Measurements from ENCODE around the gene PAPPA. TPM values are rescaled to one million over a fixed set of nuclear protein-coding genes. Genes with fewer than 3 reads are reported as not detected.

The PAPPA gene
- total RNA-seq, 4 donors from 2014 or later = 2.1 to 5.0 (median 3.7) TPM

- H3K36me3 ChIP-seq = no peaks in the 10 kb centered on the region
- no peak overlapping the region for H3K4me3 ChIP-seq
- H3K9me3 ChIP-seq = no peaks in the 10 kb centered on the region
- no peaks in the 10 kb centered on the region for H3K4me1 ChIP-seq
- intact Hi-C loops (cut with DNase I) = no loop called here
- DNase-seq (ENCODE audit: extremely low spot score) = no peak
- H3K27me3 ChIP-seq = no peaks in the 10 kb centered on the region
- WGBS = 84% methylated on average over 9 of the region's 11 CpGs
- TF ChIP-seq EP300 (IDR thresholded peaks at IDR 0.05) (no peak), CTCF (IDR thresholded peaks at IDR 0.05) (no peak), POLR2AphosphoS5 (IDR thresholded peaks at IDR 0.05) (no peak), POLR2A (IDR thresholded peaks at IDR 0.05; ENCODE audit: low read depth) (no peak)
- H3K27ac ChIP-seq (replicated peaks in 1 of 4) = no peak overlapping the region
Observed at GRCh38 chr9:116219686-116220085, 66.1 kb downstream of the PAPPA start.

- intact Hi-C loops (cut with DNase I) = no loop called here
- DNase-seq (ENCODE audit: extremely low spot score) = no peak
- no peak overlapping the region for H3K27ac ChIP-seq (replicated peaks in 1 of 4)
- H3K36me3 ChIP-seq = no peaks in the 10 kb centered on the region
- H3K4me1 ChIP-seq = no peaks in the 10 kb centered on the region
- TF ChIP-seq EP300 (IDR thresholded peaks at IDR 0.05) (no peak), POLR2A (IDR thresholded peaks at IDR 0.05; ENCODE audit: low read depth) (no peak), POLR2AphosphoS5 (IDR thresholded peaks at IDR 0.05) (no peak), CTCF (IDR thresholded peaks at IDR 0.05) (no peak)
- H3K9me3 ChIP-seq = no peaks in the 10 kb centered on the region
- 64% methylated on average over 3 of the region's 3 CpGs for WGBS
- H3K4me3 ChIP-seq = no peak overlapping the region
- no peaks in the 10 kb centered on the region for H3K27me3 ChIP-seq
Observed at GRCh38 chr9:116223926-116224325, 70.3 kb downstream of the PAPPA start.

- no peak for DNase-seq (ENCODE audit: extremely low spot score)
- peaks cover 0 to 6% (median 2%) of the 10 kb centered on the region in 4 donors for H3K4me1 ChIP-seq
- 20% methylated on average over 1 of the region's 1 CpG for WGBS
- H3K27ac ChIP-seq (replicated peaks in 1 of 4) = no peak overlapping the region
- intact Hi-C loops (cut with DNase I) = no loop called here
- H3K36me3 ChIP-seq = no peaks in the 10 kb centered on the region
- no peak overlapping the region for H3K4me3 ChIP-seq
- H3K9me3 ChIP-seq = no peaks in the 10 kb centered on the region
- TF ChIP-seq EP300 (IDR thresholded peaks at IDR 0.05) = no peak
- H3K27me3 ChIP-seq = no peaks in the 10 kb centered on the region
Observed at GRCh38 chr9:116230051-116230632, 76.6 kb downstream of the PAPPA start.

- 56% methylated on average over 5 of the region's 5 CpGs for WGBS
- intact Hi-C loops (cut with DNase I) = no loop called here
- TF ChIP-seq POLR2AphosphoS5 (IDR thresholded peaks at IDR 0.05) (no peak), POLR2A (IDR thresholded peaks at IDR 0.05; ENCODE audit: low read depth) (no peak), EP300 (IDR thresholded peaks at IDR 0.05) (no peak), CTCF (IDR thresholded peaks at IDR 0.05) (no peak)
Observed at GRCh38 chr9:116232424-116233159, 79.0 kb downstream of the PAPPA start.

GRCh38 chr9:116233160-116233530, 79.6 kb downstream of the PAPPA start:
- TF ChIP-seq EP300 (IDR thresholded peaks at IDR 0.05) (no peak), POLR2AphosphoS5 (IDR thresholded peaks at IDR 0.05) (no peak), CTCF (IDR thresholded peaks at IDR 0.05) (no peak), POLR2A (IDR thresholded peaks at IDR 0.05; ENCODE audit: low read depth) (no peak)
- Histone ChIP-seq H3K9me3 (no peaks in the 10 kb centered on the region), H3K4me1 (peaks cover 0 to 6% (median 2%) of the 10 kb centered on the region in 4 donors), H3K4me3 (no peak overlapping the region), H3K27me3 (no peaks in the 10 kb centered on the region), H3K36me3 (no peaks in the 10 kb centered on the region), H3K27ac (replicated peaks in 1 of 4) (no peak overlapping the region)
- DNase-seq (ENCODE audit: extremely low spot score) = no peak
- intact Hi-C loops (cut with DNase I) = no loop called here
- WGBS = 94% methylated on average over 3 of the region's 3 CpGs

More at GRCh38 chr9:116232424-116233159, 79.0 kb downstream of the PAPPA start:
- Histone ChIP-seq H3K9me3 (no peaks in the 10 kb centered on the region), H3K27me3 (no peaks in the 10 kb centered on the region), H3K27ac (replicated peaks in 1 of 4) (no peak overlapping the region), H3K4me1 (peaks cover 0 to 6% (median 2%) of the 10 kb centered on the region in 4 donors), H3K36me3 (no peaks in the 10 kb centered on the region), H3K4me3 (no peak overlapping the region)
- peak; percentile 66 for DNase-seq (ENCODE audit: extremely low spot score)

Data from esophagus muscularis mucosa (tissue), 4 donors.